Measurements from ENCODE around the gene ADAM8.
"Not testable (repeated sequence)": the region's sequence is repeated elsewhere in the genome, so short reads cannot be mapped to it uniquely, and the experiment has no call there.

The ADAM8 gene

DNA sequence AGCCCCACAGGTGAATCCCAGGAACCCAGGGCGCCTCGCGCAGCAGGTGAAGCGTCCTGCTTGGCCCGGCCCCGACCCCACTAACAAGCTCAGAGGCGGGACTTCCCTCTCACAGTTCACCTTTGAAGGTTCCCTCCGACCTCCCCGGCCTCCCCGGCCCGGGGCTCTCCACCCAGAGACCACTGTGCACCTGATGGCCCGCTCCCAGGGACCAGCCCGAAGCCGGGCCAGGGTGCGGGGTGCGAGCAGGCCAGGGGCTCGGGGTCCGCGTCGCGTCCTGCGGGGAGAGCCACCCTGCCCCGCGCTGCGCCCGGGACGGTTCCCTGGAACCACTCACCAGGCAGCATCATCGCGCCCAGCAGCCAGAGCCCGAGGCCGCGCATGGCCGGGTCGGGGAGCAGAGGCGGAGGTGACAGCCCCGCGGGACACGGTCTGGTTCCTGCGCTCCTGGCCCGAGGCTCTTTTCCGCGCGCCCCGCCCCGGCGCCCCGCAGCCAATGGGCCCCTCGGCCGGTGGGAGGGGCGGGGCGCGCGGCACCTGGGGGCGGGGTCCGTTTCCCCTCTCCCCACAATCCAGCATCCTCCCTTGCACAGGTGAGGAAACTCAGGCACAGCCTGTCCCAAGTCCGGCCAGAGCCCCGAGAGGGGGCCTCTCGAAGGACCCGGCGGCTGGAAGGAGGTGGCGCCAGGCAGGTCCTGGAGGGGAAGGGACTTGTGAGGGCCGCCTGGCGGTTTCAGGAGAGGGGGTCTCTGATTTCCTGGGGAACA, at the start of gene ADAM8:
Gene ADAM8, minus strand, starts transcription at position 434 of the 767 bp plus-strand sequence. Its CDS starts 51 bp downstream, at position 383.
- DNase-seq = peak; percentile 82 to 86

DNA sequence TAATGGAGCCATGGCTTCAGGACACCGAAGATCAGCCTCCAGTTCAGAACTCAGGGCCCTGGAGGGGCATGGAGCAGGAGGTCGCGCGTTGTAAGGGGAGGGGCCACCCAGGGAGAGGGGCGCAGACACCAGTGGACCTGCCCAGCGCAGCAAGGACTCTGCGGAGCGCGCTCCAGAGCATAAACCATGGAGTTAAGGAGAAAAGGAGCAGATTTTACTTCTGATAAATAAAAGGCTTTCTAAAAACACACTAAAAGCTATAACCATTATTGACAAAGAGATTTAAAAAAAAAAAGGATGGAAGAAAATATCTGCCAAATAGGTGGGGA, 49.5 kb upstream of the ADAM8 start:
- no peak for DNase-seq

DNA sequence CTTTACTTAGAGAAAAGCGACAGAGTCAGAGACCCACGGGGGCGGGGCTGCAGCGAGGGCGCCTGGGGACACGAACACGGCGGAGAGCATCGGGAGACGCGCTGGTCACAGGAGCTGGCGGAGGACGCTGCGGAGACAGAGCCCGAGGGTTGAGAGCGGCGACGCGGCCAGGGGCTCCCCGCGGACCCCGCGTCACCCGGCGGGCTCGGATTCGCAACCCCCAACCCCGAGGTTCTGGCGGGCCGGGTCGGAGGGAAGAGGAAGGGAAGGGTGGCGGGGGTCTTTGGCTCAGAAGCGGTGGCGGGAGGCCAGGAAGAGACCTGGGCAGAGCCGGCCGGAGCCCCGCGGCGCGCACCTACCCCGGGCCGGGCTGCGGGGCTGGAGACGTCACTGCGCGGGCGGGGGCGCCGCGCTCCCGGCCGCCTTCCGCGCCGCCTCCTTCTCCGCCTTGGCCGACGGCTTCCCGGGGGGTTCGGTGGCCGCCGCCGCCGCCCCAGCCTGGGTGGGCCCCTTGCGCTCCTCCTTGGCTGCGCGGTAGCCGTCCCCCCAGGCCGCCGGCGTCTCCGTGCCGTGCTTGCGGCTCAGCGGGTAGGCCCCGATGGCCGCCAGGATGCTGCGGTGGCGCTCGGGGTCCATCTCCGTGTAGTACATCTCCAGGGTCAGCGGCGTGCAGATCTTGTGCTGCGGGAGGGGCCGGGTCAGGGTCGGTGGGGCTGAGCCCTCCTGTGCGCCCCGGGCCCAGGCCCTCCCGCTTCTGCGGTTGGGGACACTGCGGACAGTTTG, 49.0 kb upstream of the ADAM8 start:
- no peak for DNase-seq

DNA sequence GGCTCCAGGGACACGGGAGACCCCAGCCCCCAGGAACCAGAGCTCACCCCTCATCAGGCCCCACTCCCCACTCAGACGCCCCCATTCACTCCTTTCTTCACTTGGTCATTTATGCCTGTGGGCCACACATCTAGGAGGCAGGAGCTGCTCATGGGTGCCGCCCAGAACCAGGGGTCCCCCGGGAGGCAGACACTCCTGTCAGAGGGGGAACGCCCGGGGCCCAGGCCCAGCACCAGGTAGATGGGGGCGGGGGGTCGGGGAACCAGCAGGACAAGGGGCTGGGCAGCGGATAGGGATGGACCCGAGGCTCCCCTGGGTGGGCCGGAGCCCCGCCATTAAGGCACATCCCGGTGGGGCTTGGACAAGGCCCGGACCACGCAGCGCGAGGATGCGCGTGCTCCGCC, 48.2 kb upstream of the ADAM8 start:
- no peak for DNase-seq

DNA sequence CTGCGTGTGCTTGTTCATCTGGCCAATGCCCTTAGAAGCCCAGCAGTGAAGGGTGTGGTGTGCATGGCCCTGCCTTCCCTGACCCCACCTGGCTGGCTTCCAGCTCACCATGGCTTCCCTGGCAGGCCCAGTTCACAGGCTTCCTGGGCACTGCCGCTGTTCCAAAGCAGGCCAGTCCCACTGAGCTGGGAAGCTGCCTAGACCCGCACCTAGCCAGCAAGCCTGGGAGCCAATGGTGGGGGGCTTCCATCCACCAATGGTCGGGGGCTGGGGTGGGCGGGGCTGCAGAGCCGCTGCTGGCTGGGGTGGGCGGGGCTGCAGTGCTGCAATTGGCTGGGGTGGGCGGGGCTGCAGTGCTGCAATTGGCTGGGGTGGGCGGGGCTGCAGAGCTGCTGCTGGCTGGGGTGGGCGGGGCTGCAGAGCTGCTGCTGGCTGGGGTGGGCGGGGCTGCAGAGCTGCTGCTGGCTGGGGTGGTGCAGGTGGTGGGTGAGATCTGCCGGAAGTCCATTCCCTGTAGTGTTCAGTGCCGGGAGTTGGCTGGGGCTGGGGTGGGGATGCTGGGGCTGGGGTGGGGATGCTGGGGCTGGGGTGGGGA, 47.6 kb upstream of the ADAM8 start:
- peak; percentile 72 to 75 for DNase-seq

DNA sequence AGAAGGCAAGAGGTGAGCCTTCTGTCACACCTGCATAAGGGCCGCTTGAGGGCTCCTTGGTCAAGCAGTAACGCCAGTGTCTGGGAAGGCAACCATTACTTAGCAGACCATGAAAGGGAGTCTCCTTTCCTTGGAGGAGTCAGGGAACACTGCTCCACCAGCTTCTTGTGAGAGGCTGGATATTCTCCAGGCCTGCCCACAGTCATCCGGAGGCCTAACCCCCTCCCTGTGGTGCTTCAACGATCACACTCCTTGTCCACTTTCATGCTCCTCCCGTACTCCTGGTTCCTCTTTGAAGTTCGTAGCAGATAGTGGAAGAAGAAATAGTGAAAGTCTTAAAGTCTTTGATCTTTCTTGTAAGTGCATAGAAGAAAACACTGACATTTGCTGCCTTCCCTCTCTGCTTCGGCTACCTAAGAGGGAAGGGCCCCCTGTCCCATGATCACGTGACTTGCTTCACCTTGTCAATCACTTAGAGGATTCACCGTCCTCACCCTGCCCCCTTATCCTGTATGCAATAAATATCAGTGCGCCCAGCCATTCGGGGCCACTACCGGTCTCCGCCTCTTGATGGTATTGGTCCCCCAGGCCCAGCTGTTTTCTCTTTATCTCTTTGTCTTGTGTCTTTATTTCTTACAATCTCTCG, 45.5 kb upstream of the ADAM8 start:
- not testable (repeated sequence) for DNase-seq

DNA sequence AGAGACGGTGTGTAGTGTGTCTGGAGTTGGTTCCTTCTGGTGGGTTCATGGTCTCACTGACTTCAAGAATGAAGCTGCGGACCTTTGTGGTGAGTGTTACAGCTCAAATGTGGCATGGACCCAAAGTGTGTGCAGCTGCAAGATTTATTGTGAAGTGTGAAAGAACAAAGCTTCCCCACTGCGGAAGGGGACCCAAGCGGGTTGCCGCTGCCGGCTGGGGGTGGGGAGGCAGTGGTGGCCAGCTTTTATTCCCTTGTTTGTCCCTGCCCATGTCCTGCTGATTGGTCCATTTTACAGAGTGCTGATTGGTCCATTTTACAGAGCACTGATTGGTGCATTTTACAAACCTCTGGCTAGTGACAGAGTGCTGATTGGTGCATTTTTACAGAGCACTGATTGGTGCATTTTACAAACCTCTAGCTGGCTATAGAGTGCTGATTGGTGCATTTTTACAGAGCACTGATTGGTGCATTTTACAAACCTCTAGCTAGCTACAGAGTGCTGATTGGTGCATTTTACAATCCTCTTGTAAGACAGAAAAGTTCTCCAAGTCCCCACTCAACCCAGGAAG, 44.3 kb upstream of the ADAM8 start:
- DNase-seq = not testable (repeated sequence)

DNA sequence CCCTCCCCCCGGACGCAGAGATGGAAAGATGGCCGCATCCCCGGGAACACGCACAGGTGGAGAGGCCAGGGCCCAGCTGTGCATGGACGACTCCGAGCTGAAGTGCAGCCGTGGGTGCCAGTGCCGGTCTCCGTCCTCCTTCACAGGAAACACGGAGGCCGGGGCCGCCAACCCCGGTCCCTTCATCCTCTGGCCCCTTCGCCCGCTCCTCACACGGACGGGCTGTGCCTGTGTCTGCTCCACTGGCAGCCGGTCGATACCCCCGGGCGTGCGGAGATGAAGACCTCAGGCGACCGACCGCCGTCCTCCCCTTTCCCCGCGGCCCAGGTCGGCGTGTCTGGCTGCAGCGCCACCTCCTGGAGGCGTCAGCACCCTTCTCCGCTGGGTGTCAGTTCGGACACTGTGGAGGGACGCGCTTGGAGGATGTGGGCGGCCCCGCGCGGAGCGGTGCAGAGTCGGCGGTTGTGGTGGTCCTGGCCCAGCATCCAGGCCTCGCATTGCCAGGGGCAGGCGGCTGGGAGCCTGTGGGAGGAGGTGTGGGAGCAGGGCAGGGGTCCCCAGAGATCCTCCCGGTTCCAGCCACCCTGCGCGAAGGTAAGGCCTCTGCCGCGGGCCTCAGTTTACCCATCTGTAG, 41.9 kb upstream of the ADAM8 start:
- peak; percentile 78 to 82 for DNase-seq

DNA sequence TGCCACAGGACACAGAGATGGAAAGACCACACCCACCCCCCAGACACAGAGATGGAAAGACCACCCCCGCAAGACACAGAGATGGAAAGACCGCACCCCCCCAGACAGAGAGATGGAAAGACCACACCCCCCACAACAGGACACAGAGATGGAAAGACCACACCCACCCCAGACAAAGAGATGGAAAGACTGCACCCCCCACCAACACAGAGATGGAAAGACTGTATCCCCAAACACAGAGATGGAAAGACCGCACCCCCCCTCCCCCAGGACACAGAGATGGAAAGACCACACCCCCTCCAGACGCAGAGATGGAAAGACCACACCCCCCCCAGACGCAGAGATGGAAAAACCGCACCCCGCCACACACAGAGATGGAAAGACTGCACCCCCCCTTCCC, 40.1 kb upstream of the ADAM8 start:
- DNase-seq = no peak

DNA sequence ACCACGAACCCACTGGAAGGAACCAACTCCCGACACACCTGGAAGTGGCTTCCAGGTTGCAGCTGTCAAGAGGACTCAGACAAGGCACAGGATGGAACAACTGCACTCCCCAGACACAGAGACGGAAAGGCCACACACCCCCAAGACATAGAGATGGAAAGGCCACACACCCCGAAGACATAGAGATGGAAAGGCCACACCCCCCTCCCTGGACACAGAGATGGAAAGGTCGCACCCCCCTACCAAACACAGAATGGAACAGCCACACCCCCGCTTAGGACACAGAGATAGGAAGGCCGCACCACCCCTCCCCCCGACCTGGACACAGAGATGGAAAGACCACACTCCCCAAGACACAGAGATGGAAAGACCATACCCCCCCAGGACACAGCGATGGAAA, 39.6 kb upstream of the ADAM8 start:
- DNase-seq = no peak

DNA sequence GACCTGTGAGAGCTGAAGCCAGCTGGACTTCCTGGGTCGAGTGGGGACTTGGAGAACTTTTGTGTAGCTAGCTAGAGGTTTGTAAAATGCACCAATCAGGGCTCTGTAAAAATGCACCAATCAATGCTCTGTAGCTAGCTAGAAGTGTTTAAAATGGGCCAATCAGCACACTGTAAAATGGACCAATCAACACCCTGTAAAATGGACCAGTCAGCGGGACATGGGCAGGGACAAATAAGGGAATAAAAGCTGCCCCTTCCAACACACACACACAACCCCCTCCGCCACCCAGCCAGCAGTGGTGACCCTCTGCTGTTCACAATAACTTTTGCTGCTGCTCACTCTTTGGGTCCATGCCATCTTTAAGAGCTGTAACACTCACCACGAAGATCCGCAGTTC, 39.2 kb upstream of the ADAM8 start:
- DNase-seq = no peak

DNA sequence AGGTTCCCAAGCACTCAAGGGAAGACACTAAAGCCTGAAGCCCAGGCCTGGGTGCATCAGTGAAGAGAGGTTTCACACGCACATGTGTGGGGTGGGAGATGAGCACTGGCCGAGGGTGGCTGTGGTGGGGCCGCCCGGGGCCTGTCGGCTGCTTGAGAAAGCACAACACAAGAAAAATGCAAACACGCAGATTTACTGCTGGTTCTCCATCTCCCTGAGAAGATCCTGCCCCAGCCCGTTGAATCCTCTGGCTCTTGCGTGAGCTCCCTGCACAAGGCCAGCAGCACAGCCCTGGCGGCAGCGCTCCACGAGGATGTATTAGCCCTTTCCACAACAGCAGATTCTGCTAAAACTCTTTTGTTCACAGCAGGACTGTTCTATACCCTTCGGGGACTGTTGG, 38.2 kb upstream of the ADAM8 start:
- no peak for DNase-seq

DNA sequence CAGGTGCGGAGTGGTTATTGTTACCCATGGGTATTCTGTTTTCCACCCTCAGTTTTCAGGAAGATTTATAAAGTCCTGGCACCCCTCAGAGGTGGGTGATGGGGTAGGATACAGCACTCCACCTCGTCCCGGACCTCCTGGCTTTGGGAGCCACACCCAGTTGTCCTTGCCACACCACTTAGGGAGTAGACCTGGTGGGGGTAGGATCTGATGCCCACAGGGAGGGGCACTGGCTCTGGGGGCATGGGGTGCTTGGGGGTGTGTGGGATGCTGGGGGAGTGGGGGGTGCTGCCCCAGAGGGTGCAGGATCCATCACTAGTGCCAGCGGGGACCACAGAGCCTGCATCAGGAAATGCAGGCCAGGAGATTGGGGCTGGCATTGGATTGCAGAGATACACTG, 36.5 kb upstream of the ADAM8 start:
- DNase-seq = no peak

DNA sequence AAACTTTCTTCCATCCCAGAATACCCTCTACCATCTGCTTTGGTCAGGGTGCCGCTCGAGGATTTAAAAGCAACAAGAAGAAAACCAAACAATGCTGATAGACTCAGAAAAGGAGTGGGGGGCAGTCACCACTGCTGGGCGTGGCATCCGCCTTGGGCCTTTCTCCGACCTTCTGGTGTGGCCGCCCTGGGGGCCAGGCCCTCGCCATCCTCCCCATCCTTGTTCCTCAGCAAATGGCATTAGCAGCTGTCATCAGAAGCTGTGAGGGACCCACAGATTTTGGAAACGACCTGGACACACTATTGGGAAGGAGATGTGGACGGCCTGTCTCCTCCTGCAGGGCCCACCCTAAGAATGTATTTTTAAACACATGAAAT, 36.1 kb upstream of the ADAM8 start:
- no peak for DNase-seq

DNA sequence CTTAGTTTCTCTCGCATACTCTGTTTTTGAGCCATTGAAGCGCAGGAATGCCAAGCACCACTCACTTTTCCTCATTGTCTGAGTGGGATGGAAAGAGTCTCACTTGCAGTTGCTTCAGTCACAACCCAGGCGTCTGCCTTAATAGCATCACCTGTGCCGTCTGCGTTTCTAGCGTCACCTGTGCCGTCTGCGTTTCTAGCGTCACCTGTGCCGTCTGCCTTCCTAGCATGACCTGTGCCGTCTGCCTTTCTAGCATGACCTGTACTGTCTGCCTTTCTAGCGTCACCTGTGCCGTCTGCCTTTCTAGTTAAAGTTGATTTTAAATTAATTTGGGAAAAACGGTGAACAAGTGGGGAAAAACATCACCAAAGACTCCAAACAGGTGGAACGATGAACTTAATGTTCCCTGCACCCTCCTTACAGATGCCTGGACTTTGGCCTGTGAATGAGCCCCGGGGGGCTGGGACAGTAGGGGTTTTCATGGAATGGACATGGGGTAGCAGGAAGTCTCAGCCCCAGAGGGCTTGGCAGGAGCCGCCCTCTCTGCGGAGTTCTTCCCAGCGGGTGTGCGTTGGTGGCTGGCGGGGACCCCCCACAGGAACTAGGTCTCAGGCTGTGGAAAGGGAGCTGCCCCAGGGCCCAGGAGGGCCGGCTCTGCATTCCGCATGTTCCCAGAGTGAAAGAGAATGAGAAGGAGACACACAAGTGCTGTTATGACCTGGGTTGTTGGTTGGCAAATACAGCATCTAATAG, 35.5 kb upstream of the ADAM8 start:
- DNase-seq = no peak

DNA sequence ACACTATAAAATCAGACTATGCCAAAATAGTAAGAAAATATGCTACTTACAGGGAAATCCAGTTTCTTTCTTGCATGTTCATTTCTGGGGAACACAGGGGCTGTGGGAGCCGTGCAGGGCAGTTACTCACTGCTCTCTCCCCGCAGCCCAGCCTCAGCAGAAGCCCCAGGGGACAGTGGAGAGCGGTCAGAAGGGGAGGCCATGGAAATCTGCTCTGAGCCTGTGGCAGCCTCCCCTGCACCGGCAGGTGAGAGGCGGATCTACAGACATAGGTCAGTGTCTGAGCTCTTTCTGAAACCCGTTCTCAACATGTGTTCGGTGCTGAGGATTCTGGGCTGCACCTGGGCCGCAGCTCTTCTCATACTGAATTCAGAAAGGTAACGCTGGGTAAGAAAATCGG, 34.9 kb upstream of the ADAM8 start:
- no peak for DNase-seq

DNA sequence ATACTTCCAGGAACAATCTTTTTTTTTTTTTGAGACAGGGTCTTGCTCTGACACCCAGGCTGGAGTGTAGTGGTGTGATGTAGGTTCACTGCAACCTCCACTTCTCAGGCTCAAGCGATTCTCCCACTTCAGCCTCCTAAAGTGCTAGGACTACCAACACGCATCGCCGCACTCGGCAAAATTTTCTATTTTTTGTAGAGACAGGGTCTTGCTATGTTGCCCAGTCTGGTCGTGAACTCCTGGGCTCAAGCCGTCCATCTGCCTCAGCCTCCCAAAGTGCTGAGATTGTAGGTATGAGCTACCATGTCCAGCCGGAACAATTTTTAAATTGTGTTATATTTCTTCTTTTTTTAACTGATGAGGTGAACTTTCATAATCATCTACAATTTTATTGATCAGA, 34.1 kb upstream of the ADAM8 start:
- no peak for DNase-seq

DNA sequence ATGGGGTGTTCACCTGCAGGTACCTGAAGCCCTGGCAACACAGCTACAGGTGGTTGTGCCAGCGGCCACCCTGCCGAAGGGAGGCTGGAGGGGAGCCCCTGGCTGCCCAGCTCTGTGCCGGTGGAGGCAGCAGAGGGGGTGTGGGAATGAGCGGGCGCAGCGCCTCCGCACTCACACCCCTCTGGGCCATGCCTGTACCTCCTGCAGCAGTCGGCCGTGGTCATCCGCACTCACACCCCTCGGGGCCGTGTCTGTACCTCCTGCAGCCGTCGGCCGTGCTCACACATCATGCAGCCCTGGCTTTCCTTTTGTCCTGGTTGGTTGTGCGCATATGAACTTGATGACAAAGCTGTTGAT, 33.7 kb upstream of the ADAM8 start:
- no peak for DNase-seq

DNA sequence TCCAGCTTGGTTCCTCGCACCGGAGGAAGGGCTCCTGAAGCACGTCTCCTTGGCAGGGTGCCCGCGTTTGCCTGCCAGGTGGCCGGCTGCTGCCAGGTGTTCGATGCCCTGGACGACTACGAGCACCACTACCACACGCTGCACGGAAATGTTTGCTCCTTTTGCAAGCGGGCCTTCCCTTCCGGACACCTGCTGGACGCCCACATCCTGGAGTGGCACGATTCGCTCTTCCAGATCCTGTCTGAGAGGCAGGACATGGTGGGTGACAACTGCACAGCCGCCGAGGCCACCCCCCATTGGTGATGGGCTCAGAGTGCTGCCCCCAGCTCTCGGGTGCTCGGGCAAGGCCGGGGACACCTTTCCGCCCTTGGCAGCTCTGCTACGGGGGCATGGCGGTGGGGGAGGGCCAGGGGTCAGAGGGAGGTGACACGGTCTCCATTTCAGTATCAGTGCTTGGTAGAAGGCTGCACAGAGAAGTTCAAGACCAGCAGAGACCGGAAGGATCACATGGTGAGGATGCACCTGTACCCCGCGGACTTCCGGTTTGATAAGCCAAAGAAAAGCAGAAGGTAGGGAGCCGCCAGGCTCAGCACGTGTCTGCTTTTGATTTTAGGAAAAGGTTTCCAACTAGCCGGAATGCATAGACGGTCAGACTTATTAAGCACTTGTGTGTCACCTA, 33.2 kb upstream of the ADAM8 start:
- no peak for DNase-seq

DNA sequence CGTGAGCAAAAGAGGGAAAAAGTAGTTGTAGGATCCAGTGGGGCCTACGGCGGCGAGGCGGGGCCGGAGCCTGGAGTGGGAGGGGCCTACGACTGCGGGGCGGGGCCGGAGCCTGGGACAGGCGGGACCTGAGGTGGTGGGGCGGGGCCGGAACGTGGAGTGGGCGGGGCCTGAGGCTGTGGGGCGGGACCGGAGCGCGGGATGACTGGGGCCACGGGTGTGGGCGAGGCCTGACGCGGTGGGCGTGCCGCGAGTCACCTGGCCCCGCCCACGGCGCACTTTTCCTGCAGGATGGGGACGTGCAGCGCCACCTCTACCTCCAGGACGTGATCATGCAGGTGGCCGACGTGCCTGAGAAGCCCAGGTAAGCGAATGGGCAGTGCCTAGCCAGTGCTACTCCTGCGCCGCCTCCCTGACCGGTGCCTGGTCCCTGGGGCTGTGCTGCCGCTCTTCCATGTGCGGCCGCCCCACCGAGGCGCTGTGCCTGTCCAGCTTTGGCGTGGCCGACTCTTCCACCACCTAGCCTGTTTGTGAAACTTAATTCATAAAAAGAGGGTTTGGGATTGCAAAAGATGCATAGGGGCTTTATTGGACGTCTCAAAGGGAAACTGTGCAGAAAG, 32.5 kb upstream of the ADAM8 start:
- peak; percentile 94 to 95 for DNase-seq

Data from activated CD4-positive, alpha-beta T cell treated with anti-CD3 and anti-CD28 coated beads, Interleukin-2, amount 50 U/mL, for 48 hours (primary cell).